Stimulated activated CD8-positive, alpha-beta memory T cell treated with anti-CD3 and anti-CD28 coated beads, Interleukin-4, amount 100 ng/mL, for 4 hours (primary cell): ENCODE measurements around the gene LIG3.
"Not testable (repeated sequence)": the region's sequence is repeated elsewhere in the genome, so short reads cannot be mapped to it uniquely, and the experiment has no call there.

Experiments used
- DNase-seq, 2 donors: peaks; one replicate each; pipeline ENCODE4 v3.0.0-alpha.2; 2020; ENCODE audit warnings: low read depth in 2 of 2, low spot score in 1 of 2

LIG3 gene

DNA sequence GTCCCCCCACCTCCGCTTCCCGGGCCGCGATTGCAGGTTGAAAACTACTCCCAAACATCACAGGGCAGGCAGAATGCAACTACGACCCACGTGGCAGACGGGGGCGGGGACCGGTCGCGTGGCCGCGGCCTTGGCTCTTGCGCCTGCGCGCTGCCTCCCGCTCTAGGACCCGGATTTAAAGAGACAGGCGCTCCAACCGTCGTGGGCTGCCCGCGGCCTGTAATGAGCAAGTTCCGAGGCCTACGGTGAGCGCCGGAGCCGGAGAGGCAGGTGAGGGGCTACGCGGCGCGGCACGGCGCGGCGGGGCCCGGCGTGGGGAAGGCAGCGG, at the start of gene LIG3:
Gene LIG3, plus strand, starts transcription at position 160 of the 328 bp plus-strand sequence. CDS start 2,494 bp downstream, outside the sequence.
- DNase-seq: peak; percentile 90

DNA sequence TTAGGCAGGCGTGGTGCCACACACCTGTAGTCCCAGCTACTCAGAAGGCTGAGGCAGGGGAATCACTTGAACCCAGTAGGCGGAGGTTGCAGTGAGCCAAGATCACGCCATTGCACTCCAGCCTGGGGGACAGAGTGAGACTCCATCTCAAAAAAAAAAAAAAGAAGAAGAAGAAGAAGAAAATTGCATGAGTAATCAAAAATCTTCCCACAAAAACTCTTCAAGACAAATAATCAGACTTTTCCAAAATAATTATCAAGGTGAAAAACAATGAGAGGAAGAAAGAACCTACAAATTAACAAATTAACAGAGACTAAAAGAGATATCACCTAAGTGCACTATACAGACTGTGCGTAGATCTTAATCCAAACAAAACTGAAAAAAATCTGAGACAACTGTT, 29.5 kb upstream of the LIG3 start:
- not testable (repeated sequence) for DNase-seq

DNA sequence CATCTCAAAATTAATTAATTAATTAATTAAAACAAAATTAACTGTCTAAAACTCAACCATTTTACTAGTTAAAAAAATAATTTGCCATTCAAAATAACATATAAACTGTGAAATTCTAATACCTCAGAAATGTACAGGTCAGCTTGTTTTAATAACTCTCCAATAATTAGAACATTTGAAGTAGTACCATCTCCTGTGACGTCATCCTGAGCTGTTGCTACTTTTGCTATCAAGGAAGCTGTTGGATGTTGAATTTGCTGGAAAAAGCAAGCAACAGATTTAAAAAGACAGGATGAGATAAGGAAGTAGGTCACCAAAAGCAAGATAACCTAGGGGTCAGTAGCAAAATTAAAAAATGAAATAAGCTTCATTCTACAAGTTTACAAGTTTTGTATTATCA, 21.9 kb upstream of the LIG3 start:
- no peak for DNase-seq

DNA sequence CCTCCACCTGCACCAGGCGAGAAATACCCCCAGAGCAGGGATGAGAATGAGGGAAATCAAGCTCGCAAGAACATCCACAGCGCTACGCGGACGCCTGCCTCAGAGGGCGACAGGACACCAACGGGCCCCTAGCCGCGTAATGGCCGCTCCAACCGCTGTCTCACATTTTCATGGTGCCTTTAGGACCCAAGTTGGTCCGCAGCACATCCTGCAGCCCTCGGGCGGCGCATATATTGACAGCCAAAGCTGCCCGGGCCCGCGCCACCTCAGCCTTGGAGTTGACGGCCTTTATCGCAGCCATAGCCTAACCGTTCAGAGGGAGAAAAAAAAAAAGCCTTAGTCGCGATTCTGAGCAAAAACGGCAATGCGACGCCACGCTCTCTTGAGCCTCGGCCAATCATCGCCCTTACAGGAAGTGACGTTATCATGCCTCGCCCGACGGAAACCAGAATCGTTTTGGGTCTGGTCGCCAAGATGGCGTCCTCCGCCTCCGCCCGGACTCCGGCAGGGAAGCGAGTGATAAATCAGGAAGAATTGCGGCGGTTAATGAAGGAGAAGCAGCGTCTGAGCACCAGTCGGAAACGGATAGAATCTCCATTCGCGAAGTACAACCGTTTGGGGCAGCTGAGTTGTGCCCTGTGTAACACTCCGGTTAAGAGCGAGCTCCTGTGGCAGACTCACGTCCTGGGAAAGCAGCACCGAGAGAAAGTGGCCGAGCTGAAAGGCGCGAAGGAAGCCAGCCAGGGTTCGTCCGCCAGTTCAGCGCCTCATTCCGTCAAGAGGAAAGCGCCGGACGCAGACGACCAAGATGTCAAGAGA, 19.0 kb upstream of the LIG3 start, which contains the start of the genes CCT6B and ZNF830:
Gene CCT6B, minus strand, starts transcription at position 368 of the 819 bp plus-strand sequence. Its CDS starts 67 bp downstream, at position 301.
Gene ZNF830, plus strand, starts transcription at position 448 of the 819 bp plus-strand sequence. Its CDS starts 27 bp downstream, at position 475.
- peak; percentile 81 to 82 for DNase-seq

DNA sequence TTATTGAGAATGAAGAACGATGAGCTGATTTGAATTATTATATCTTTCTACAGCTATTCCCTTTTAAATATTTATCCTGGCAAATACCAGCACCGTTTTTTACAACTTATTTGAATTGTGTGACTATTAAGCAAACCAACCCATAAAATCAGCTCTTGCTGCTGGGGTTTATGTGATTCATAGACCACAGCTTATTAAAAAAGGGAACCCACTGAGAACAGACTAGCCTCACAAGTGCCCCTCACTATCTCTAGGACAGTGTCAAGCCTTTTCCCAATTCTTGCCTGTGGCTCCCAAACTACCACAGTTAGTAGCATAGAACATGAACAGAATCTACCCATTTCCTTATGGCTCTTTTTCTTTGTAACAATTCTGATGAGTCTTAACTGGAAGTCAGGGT, 6.1 kb upstream of the LIG3 start:
- DNase-seq: no peak

DNA sequence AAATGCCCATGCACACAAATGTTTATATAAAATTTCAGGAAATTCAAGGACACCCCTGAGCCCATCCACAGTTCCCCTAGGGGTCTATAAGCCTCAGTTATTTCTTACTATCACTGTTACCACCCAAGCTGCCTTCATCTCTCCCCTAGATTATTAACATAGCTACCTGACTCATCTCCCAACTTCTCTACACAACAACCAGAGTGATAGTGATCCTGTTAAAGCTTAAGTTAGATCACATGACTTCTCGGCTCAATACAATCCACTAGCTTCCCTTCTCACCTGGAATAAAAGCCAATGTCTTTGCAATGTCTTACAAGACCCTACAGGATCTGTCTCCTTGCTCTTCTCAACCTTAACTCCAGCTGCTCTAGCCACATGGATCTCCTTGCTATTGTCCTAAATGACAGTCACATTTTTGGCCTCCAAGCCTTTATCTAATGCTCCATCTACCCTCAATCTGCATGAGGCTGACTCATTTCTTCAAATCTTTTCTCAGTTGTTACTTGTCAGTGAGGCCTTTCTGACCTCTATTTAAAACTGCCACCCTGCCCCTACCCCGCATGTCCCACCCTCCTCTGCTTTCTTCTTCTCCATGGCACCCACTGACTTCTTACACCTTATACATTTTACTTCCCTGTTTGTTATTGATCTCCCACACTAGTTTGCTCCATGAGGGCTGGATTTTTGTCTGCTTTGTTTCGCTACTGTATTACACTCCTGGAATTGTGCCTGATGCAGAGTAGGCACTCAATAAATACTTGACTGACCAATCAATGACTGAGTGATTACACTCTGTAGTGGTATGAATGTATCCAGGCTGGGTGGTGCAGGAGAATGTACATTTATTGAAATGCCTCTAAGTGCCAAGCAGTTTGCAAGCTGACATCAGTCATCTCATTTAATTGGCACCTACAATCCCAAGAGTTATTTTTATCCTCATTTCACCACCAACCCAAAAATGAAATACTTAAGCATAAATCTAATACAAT, 5.2 kb upstream of the LIG3 start:
- no peak for DNase-seq

DNA sequence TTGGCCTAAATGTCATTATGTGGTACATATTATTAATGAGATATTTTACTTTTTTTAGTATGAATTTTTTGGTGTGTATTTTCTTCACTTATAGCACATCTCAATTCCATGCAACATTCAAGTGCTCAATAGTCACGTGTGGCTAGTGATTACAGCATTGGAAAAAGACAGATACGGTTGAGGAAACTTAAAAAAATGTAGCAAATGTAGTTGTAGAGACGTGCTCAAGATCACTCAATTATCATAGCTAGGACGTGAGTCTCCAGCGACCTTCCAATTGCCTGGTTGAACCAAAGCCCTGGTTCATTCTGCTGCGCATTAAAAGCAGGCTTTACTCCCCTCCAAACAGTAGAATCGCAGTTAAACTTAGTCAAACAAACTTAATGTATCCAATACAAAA, 1.2 kb upstream of the LIG3 start:
- DNase-seq: no peak

DNA sequence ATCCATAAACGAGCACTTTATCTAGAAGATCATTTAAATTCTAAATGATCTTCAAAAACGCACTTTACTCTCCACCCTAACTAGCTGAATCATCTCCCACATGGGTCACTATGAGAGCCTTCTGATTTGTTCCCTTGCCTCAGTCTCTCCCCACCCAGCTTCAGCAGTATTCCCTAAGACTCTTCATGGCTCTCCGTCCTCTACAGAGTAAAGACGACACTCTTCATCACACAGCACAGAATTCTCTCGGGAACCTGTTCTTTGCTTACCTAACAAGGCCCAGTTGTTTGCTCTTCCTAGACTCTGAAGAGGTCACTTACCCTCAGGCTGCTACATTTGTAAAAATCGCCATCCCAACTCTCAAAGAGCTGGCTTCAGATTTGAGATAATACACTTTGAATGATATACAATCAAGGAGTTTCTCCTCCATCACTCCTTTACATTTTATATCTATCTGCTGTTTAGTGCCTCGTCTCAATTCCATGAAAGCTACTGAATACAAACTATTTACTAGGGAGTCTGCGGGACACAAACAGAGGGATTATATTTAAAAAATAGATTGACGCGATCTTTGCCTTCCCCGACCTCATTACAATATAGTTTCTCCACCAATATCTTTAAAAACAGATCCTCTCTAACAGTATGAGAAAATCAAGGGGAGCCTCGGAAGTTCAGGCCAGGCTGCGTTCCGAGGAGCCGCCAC, 511 bp upstream of the LIG3 start:
- no peak for DNase-seq

DNA sequence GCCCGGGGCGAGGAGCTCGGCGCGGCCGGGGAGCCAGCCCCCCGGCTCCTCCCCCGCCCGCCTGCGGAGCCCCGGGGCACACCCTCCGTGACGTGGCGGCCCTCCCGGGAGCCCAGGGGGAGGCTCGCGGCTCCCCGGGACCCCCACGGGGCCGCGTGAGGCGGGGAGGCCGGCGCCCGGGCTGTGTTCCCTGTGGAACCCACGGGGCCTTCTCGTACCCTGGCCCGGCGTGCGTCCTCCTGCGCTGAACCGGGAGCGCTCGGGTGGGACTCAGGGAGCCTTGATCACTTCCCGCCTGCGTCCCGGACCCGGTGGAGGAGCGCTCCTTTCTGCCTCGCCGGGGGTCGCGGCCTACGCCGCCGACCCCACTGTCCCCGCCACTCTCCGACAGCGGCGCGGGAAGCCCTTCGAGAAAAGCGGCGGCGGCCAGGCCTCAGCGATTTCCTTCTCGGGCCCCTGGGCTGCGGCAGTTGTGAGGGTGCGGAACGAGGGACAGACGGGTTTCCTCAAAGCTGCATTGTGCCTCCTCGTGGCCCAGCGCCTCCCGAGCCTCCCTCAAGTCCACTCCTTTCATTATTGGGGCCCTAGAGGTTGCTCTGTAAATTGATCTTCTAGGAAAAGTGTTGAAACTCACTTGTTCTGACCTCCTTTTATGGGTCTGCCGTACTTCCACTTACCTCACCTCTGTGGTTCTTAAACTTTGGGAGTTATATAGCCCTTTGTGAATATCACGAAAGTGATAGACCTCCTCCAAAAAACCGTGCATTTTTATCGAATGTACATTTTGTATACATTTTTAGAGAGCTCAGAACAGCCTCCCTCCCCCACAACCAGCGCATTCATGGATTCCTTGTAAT, 597 bp downstream of the LIG3 start:
- peak; percentile 48 to 69 for DNase-seq

DNA sequence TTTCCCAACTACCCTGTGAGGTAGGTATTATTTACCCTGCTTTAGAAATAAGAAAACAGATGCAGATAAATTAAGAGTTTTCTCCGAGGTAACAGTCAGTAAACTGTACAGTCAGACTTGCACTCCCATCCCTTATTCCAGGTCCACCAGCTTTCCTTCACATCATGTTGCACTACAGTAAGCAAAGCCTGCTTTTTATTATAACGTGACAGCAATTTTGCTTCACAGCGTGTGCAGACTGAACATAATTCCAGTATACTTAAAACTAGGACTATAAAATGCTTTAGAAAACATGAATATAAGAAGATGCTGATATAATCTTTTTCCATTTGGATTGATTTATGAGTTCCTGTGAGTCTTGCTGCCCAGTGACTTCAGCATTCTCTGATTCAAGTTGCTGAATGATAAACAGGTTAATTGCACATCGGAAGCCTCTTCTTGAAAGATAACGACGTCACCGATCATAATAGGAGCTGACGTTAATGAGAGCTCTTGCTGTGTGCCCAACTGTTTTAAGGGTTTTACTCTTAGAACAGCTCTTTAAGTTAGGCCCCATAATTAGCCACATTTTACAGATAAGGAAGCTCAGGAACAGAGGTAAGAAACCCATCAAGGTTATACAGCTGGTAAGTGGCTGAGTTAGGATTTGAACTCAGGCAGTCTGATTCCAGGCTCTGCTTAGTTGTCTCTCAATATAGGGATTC, 1.4 kb downstream of the LIG3 start:
- no peak for DNase-seq

DNA sequence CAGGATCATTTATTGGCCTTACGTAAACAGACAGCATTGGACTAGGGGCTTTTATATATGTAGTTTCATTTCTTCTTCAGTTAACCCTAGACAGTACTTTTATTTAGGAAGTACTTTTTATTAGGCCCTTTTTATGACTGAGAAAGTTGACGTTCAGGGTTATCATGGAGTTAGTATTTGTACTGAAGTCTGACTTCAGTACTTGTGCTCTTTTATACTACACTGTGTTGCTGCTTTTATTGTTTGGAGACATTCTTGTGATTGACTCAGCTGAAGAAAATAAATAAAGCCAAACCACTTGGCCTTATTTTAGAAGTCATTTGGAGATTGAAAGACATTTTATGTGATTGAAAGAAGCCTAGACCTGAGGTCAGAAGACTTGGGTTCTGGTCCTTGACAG, 6.9 kb downstream of the LIG3 start:
- no peak for DNase-seq

DNA sequence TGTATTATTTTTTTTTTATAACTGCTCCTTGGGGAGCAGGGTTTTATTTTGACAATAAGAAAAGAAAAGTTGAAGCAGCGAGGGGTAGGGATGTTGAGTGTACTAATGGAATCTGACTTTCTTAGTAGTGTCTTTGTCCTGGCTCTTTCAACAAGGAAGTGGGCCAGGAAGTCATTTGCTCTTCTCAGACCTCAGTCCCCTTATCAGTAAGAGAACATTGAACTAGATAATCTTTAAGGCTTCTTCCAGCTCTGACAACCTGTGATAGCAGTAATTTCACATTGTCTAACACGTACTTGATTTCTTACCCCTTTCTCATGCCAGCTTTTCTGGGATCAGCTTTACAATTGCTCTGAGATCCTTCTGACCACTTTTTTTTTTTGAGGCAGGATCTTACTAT, 8.3 kb downstream of the LIG3 start:
- DNase-seq: no peak

DNA sequence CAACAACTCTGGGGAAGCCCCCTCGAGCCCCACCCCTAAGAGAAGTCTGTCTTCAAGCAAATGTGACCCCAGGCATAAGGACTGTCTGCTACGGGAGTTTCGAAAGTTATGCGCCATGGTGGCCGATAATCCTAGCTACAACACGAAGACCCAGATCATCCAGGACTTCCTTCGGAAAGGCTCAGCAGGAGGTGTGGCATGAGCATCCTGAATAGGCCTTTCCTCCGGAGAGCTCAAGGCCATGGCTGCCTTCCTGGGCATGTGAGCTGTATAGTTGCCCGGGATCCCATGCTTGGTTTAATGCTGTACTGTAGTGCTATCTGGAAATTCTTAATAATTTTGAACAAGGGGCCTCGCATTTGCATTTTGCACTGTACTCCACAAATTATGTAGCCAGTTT, 9.2 kb downstream of the LIG3 start:
- DNase-seq: no peak

DNA sequence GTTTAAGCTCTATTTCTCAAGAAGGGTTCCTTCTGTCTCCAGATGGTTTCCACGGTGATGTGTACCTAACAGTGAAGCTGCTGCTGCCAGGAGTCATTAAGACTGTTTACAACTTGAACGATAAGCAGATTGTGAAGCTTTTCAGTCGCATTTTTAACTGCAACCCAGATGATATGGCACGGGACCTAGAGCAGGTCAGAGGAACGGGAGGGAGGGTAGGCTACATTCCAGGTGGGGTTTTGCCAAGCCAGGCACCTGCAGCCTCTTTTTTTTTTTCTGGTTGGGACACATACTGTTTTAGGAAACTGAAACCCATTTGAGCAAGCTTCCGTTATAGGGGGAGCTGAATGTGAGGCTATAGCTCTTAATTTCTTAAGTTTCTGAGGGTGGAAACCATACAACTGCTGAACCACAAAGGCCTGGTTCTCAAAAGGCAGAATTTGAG, 10.6 kb downstream of the LIG3 start:
- no peak for DNase-seq

DNA sequence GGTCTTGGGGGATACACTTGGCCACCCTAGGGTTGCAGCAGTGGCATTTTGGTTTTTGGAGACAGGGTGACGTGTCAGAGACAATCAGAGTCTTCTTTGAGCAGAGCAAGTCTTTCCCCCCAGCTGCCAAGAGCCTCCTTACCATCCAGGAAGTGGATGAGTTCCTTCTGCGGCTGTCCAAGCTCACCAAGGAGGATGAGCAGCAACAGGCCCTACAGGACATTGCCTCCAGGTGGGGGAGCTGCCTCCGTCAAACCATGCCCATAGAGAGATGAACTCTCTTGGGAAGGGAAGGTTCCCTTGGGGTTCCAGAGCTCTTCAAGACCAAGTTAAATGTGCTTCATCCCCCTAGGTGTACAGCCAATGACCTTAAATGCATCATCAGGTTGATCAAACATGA, 11.3 kb downstream of the LIG3 start:
- DNase-seq: no peak

DNA sequence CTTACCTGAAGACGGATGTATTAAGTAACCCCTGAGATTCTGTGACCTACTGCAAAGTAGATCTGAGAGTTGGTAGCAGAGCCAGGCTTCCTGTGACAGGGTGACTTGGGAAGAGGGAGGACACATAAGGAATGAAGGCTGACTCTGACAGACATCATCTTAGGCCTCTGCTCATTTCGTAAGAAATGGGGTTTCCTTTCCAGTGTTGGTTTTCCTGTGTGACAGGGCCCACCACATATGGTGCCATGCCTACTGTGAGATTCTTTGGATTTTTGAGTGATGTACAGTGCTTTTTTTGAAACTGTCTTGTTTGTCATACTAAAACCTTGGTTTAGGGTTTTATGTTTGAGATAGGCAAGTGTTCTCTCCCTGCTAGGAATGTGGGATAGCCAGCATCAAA, 12.7 kb downstream of the LIG3 start:
- no peak for DNase-seq

DNA sequence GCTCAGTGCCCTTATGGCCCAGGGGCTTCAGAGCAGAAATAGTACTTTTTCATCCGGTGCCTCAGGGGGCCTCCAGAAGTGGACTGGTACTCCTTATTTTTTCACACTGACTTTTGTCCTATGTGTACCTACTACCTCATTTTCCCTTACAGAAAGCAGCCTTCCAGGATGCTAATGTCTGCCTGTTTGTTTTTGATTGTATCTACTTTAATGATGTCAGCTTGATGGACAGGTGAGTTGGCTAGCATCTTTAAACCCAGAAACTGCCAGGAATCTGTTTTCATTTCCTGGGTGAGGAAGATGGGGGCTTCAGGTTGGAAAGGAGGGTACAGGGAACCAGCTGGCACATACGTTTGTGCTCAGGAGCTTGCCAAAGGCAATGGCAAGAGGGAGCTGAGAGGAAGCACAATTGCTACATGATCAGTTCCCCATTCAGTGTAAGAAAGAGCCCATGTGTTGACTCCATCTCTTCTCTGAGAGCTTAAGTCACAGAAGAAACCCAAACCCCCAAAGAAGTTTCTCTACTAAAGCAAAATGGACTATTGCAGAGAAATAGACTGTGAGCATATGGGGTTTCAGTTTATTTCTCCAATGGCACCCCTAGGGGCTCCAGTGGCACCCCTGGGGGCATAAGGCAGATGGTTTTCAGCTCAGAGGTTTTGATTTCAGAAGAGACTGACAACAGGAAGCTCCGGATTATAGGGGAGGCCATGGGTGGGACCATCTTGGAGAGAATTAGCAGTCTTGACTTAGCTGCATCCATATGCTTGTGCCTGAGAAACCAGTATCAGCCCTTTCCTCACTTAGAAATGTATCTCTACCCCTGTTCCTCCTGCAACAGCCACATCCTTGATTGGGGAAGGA, 16.3 kb downstream of the LIG3 start:
- DNase-seq: no peak

DNA sequence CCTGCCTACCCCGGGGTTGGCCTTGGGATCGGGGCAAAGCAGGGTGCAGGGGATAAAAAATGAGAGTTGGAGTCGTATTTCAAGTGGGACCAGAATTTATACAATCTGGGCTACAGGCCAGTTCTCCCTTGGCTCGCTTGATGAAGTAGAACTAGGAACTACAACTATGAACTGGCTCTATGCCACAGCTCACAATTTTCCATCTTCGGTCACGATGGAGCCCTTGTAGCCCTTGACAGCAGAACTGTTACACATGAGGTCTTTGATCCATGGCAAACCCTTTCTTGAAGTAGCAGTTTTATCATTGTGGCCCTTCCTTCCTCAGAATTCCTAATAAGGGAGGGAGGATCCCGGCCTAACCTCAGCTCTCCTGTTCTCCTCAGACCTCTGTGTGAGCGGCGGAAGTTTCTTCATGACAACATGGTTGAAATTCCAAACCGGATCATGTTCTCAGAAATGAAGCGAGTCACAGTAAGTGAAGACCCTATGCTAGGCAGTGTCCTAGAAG, 17.1 kb downstream of the LIG3 start:
- DNase-seq: no peak
